ENCODE measurements around the gene FAM174B. TPM values are rescaled to one million over a fixed set of nuclear protein-coding genes. Genes with fewer than 3 reads are reported as not detected.

Gene FAM174B
- total and polyA plus RNA-seq, 3 donors from 2014 or later, result 15.7 to 18.7 (median 18.6) TPM

DNA sequence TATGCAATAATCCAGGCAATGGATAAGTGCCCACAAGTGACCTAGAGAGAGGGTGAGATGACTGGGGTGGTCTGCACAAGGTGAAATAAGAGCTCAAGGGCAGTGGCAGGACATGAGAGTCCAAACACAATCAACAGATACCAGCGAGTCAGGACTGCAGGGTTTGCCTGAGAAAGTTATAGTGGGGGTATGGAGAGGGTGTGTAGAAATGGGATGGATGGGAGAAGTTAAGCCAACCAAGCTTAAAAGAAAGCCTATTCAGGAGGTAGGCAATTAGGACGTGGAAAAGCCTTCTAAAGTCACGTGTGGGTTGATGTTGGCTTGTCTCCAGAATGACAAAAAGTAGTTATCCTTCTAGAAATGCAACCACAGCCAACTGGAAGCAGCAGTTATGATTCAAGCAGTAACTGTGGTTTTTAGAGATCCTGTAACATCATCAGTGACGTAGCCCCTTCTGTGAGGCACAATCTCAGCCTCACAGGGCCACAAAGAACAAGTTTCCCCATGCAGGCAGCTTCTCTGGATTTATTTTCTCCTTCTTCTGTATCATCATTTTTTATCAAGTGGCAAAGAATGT lies 56.1 kb downstream of the FAM174B start:
- H3K27ac ChIP-seq, result no peak overlapping the region
- 44 to 51% methylated on average over 4 of the region's 4 CpGs for WGBS, 2 donors
- H3K36me3 ChIP-seq (ENCODE audit: low read depth, missing control alignments), result no peaks in the 10 kb centered on the region
- no peak overlapping the region for H3K4me3 ChIP-seq
- H3K9me3 ChIP-seq, result no peaks in the 10 kb centered on the region
- DNase-seq, result no peak
- no peaks in the 10 kb centered on the region for H3K4me1 ChIP-seq
- no peak for TF ChIP-seq CTCF (IDR thresholded peaks at IDR 0.05)
- no peaks in the 10 kb centered on the region for H3K27me3 ChIP-seq
- intact Hi-C loops (cut with DNase I; ENCODE audit: low total_unique reads), result no loop called here

DNA sequence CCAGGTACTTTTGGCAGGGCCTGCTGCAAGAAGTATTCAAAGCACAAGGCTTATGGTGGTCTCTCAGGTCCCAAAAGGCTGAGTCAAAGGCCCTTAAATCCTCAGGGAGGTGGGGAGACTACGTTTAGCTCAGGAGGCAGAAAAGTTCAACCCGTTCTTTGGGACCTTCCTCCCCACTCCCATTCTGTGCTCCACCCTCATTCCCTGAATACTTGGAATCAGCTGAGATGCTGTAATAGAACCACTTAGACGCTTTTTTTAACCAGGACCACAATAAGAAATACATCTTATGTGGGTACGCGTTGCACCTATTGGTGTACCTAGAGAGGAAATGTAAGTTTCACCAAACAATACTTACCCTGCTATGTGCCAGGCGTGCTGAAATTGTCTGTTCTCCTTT lies 58.0 kb downstream of the FAM174B start:
- no peaks in the 10 kb centered on the region for H3K4me1 ChIP-seq
- H3K27me3 ChIP-seq, result no peaks in the 10 kb centered on the region
- intact Hi-C loops (cut with DNase I; ENCODE audit: low total_unique reads), result no loop called here
- no peak for TF ChIP-seq CTCF (IDR thresholded peaks at IDR 0.05)
- no peak for TF ChIP-seq POLR2A (IDR thresholded peaks at IDR 0.05)
- H3K27ac ChIP-seq, result no peak overlapping the region
- WGBS, 2 donors, result 91 to 93% methylated on average over 6 of the region's 6 CpGs
- no peak overlapping the region for H3K4me3 ChIP-seq
- no peaks in the 10 kb centered on the region for H3K9me3 ChIP-seq
- H3K36me3 ChIP-seq (ENCODE audit: low read depth, missing control alignments), result no peaks in the 10 kb centered on the region
- no peak for DNase-seq

GRCh38 chr15:92596623-92597022 lies 59.0 kb downstream of the FAM174B start:
- no peak for TF ChIP-seq POLR2A (IDR thresholded peaks at IDR 0.05)
- TF ChIP-seq CTCF (IDR thresholded peaks at IDR 0.05), result no peak
- intact Hi-C loops (cut with DNase I; ENCODE audit: low total_unique reads), result no loop called here
- no peak overlapping the region for H3K27ac ChIP-seq

DNA sequence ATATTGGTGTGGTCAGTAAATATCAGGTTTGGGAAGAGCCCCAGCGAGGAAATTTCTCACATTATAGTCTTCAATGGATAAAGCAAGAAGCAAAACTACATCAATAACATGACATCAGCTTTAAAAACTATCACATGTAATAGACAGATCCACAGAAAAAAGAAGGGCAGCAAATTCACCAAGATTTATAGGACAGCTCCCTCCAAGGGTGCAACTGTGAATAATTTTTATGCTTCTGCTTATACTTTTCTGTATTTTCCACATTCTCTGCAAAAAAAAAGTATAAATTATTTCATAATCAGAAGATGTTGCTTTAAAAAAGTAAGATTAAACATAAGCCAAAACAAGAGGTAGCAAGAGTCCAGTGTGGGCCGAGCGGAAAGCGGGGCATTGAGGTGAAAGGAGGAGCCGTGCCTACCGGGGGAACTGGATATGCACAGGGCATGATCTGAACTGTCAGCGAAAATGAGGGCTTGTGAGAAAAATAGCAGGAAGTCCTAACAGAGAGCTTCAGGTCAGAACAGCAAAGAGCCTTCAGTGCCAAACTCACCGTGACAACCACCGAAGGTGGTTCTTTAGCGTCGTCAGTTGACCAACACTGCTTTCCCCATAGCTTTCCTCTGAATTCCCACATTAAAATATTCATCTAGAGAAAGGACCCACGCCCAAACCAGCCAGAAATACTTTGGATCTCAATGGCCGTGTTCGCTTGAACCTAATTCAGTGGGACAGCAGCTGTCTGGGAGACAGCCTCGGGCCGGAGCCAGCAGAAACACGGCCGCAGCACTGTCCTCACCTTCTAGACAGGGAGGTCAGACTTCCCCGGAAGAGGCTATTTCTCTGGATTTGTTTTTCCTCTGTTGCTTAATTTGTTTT lies 59.8 kb downstream of the FAM174B start:
- no peak overlapping the region for H3K27ac ChIP-seq
- no peaks in the 10 kb centered on the region for H3K4me1 ChIP-seq
- no peaks in the 10 kb centered on the region for H3K27me3 ChIP-seq
- H3K4me3 ChIP-seq, result no peak overlapping the region
- DNase-seq, result peak; percentile 63
- WGBS, 2 donors, result 56 to 65% methylated on average over 19 of the region's 19 CpGs
- H3K9me3 ChIP-seq, result no peaks in the 10 kb centered on the region
- intact Hi-C loops (cut with DNase I; ENCODE audit: low total_unique reads), result no loop called here
- TF ChIP-seq POLR2A (IDR thresholded peaks at IDR 0.05), result no peak
- TF ChIP-seq CTCF (IDR thresholded peaks at IDR 0.05), result no peak
- H3K36me3 ChIP-seq (ENCODE audit: low read depth, missing control alignments), result no peaks in the 10 kb centered on the region

More at GRCh38 chr15:92596623-92597022, 59.0 kb downstream of the FAM174B start:
- DNase-seq, result no peak
- 73 to 75% methylated on average over 5 of the region's 5 CpGs for WGBS, 2 donors
- Histone ChIP-seq H3K36me3 (ENCODE audit: low read depth, missing control alignments) (no peaks in the 10 kb centered on the region), H3K4me3 (no peak overlapping the region), H3K27me3 (no peaks in the 10 kb centered on the region), H3K4me1 (no peaks in the 10 kb centered on the region), H3K9me3 (no peaks in the 10 kb centered on the region)

Data from testis (tissue), 3 donors.